GM18505 (cell line): Measurements from ENCODE around the gene STK32C.

Source experiments
- ATAC-seq: cut with Tn5 transposase; IDR thresholded peaks from one replicate; pipeline ENCODE4 v1.9.1; 2021; ENCODE audit not compliant: unreplicated experiment
- POLR2A ChIP-seq: IDR thresholded peaks from 4 replicates; pipeline ENCODE4 v1.6.1; 2011; ENCODE audit warnings: borderline replicate concordance; ENCODE audit not compliant: insufficient read depth, insufficient read length; ENCODE audit errors: extremely low read depth

STK32C gene

DNA sequence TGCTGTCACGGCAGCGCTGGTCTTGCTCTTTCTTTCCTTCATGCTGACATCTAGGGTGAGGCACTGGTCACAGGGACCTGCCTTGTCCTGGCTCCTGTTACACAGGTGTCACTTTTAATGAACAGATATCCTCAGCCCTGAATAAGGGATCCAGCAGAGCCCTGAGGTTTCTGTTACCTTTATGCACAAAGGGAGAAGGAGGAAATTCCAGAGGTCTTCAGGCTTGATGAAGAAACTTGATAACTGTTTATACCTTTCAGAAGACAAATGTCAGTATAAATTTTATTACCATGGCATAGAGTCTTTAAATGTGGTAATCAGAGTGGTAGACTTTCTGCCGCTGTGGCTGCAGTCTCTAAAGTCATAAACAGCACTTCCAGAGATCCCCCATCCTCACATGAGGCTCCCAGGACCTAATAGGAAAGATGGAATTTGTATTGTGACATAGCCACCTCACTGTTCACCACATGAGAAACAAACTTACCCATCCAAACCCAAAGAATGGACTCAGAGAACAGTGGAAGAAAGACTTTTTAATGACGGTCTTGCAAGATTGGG lies 27.0 kb upstream of the STK32C start:
- no peak for ATAC-seq
- no peak for TF ChIP-seq POLR2A

DNA sequence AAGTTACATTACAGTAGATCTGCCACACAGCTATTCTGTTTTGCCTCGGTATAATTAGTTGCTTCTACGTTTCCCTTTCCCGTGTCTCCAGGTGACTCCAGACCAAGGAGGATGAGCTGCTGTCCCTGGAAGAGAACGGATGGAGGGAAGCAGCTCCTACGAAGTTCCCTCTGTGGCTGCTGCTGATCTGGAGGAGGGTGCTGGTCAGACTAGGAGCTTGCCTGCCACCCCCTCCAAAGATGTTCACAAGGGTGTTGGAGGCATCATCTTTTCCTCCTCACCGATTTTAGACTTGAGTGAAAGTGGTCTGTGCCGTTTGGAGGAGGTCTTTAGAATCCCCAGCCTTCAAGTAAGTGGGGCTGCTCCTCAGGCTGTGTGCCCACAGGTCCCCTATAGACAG lies 25.6 kb upstream of the STK32C start:
- TF ChIP-seq POLR2A = no peak
- no peak for ATAC-seq

DNA sequence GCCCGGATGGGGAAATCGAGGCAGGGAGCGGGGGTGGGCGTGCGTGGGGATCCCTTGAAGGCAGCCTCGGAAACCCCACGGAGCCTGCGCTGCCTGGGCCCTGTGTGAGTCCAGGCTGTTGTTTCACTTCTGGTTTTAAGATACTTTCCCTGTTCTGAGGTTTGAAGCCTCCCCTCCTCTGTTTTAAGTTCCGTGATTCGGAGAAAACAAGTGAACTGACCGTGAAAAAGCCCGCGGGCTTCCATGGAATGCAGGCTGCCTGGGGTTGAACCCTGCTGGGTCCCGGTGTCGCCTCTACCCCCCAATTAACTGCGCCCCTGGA lies 24.6 kb upstream of the STK32C start:
- TF ChIP-seq POLR2A = peak; percentile 52
- ATAC-seq = peak; percentile 38

DNA sequence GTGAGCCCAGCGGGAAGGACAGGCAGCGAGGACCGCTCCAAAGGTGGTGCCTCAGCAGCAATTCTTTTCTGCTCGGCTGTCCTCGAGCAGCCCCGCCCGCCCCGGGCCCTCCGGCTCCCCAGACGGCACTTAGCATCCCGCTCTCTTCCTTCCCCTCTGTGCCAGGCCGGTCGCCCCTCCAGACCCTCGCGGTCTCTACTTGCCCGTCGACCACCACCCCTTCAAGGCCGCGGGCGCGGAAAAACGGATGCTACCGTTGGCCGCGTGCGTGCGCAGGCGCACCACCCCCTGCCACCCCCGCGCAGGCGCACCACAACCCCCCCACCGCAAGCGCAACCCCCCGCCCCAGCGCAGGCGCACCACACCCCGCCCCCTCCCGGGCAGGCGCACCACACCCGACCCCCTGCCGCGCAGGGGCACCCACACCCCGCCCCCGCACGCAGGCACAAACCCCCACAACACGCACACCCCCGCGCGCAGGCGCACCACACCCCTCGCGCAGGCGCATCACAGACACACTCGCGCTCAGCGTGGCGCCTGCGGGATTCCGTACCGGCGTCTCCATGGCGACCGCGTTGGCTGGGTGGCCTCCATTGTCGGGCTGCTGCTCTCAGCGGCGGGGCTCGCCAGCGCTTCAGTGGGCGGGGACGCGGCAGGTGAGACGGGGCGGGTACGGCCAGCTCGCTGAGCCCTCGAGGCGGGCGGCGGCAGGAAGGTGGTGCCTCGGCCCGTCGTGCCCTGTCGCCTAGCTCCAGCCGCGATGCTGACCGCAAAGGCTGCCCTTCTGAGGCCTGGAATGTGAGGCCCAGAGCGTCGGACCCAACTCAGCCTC lies 24.1 kb upstream of the STK32C start, which contains the start of gene LRRC27:
LRRC27 (plus strand) TSS at position 593 of the 832 bp plus-strand sequence. CDS start 1,332 bp downstream, outside the sequence.
- TF ChIP-seq POLR2A = peak; percentile 65
- ATAC-seq = peak; percentile 62

DNA sequence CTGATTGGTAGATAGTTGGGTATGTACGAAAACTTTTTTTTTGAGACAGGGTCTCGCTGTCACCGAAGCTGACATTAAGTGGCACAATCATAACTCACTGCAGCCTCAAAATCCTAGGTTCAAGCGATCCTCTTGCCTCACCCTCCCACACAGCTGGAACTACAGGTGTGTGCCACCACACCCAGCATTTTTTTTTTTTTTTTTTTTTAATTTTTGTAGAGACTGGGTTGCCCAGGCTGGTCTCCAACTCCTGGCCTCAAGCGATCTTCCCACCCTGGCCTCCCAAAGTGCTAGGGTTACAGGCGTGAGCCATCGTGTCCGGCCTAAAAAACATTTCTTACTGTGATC lies 22.7 kb upstream of the STK32C start:
- no peak for TF ChIP-seq POLR2A
- no peak for ATAC-seq

DNA sequence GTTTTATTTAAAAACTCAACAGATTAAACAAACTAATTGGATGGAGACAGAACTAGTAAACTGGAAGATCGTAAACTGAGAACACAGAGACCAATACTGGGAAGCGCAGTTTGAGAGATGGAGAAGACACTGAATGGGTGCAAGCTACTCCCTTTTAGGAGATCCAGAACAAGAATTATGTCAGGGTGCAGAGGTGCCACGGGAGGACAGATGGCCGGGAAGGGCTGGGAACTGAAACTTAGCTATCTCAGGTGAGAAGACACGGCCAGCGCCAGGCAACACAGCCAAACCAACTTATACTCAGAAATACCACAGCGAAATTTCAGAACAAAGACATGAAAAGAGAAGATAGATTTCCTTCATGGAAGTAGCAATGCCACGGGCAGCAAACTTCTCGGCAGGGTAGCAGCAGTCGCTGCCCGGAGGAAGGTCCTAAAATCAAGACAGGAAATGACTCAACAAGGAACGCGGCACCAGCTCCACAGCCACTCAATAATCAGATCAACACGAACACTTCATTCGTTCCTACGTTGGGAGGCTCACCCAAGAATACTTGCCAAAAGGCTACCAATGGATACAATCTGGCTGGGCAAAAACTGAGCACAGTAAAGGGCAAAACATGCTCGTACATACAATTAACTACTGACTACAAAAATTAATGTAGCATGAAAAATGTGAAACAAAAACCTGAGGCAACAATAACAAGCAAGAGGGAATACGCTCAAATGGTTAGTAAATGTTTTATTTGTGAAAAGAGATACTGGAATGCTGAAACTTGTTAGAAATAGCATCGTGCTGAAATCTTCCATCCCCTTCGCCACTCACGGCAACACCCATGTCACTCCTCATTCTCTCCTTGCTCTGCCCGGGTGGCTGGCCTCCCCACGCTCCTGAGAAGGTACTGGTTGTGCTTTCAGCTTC lies 22.1 kb upstream of the STK32C start:
- no peak for ATAC-seq

DNA sequence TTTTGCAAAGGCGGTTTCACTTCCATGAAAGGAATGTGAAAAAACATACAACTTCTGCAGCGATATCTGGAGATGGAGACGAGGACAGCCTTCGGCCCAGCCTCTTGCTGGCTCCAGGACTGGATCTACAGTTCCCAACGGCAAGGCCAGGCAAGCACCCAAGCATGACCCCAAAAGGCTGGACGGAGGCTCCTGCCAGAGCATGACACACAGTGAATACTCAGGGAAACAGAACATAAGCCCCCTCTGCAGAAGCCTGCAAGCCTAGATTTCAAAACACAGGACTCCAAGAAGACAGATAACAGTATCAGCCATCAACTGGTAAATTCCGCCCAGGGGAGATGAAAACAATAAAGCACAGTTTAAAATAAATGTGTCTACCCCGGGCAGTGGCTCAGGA lies 21.0 kb upstream of the STK32C start:
- TF ChIP-seq POLR2A = no peak
- ATAC-seq = no peak

More for the DNA sequence above, 22.1 kb upstream of the STK32C start:
- no peak for TF ChIP-seq POLR2A

DNA sequence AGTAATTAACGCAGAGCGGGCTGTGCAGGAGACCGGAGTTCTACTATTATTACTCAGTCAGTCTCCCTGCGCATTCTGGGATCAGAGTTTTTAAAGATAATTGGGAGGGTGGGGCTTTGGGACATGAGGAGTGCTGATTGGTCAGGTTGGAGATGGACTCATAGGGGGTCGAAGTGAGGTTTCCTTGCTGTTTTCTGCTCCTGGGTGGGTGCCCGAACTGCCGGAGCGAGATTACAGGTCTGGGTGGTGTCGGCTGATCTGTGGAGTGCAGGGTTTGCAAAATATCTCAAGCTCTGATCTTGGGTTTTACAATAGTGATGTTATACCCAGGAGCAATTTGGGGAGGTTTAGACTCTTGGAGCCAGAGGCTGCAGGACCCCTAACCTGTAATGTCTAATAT lies 20.4 kb upstream of the STK32C start:
- no peak for TF ChIP-seq POLR2A
- no peak for ATAC-seq

DNA sequence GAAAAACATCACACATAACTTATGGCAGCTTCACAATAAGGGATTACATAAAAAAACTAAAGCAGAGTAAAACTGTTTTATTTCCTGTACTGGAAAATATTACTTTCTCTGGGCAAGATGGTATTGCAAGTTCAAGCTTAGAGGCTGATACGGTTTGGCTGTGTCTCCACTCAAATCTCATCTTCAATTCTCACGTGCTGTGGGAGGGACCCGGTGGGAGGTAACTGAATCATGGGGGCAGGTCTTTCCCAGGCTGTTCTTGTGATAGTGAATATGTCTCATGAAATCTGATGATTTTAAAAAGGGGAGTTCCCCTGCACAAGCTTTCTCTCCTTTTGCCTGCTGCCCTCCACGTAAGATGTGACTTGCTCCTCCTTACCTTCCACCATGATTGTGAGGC lies 19.2 kb upstream of the STK32C start:
- TF ChIP-seq POLR2A = no peak
- ATAC-seq = no peak

DNA sequence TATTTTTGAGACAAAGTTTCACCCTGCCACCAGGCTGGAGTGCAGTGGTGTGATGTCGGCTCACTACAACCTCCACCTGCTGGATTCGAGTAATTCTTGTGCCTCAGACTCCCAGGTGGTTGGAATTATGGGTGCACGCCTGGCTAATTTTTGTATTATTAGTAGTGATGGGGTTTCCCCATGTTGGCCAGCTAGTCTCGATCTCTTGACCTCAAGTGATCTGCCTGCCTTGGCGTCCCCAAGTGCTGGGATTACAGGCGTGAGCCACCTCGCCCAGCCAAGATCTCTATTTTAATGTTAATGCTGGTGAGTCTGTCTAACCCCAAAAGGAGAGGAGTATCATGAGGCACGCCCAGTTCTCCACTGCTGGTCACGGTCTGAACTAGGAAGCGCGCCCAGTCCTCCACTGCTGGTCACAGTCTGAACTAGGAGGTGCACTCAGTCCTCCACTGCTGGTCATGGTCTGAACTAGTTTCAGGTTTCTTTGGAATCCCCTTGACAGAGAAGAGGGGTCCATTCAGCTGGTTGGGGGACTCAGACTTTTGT lies 18.7 kb upstream of the STK32C start:
- ATAC-seq = no peak
- TF ChIP-seq POLR2A = no peak

DNA sequence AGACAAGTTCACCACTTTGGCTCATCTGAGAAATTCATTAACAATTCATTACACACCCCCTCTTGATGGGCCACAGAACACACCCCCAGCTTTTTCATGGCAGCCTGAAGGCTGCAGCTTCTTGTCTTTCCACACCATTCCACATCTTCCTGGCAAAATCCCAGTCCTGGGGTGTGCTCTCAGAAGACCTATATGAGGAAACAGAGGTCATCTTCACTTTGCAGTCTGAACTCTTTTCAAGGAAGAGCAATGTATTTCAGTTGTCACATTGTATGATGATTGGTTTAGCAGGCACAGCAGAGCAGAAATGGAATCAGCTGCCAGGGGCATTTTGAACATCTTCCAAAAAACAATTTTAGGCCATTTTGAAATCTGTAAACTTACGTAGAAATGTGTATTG lies 16.4 kb upstream of the STK32C start:
- ATAC-seq = no peak
- no peak for TF ChIP-seq POLR2A

DNA sequence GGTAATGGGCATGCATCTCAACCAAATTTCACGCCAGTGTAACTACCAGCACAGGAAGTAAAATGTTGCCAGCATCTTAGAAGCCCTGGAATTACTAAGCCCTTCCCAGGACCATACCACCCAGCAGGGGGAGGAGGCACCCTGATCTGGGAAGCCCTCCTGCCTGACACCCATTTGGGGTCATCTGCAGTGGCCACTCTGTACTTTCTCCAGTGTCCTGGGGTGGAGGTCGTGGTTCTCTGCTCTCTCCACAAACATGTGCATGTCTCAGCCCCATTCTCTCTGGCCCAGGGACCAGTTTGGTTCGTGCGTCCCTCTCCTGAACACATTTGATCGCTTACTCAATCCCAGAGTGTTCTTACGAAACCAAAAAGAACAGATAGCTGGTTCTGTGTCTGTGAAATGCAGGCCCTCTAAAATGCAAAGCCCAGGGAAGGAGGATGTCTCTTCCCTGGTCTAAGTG lies 14.9 kb upstream of the STK32C start:
- TF ChIP-seq POLR2A = no peak
- no peak for ATAC-seq

DNA sequence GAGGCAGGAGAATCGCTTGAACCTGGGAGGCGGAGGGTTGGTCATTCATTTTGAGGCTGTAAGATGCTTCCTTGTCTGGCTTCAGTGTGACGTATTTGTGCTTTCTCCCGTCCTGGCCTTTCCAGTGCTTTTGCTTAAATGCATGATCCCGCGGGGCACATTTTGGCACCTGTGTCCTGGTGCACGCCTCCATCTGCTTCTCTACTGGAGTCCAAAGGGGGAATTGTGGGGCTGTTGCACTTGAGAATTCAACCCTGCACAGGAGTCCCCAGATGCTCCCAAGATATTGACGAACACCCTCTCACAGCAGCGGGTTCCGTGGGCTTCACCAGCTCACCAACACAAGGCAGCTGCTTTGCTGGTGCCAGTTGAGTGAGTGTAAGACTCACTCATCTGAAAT lies 14.0 kb upstream of the STK32C start:
- no peak for TF ChIP-seq POLR2A
- ATAC-seq = no peak

DNA sequence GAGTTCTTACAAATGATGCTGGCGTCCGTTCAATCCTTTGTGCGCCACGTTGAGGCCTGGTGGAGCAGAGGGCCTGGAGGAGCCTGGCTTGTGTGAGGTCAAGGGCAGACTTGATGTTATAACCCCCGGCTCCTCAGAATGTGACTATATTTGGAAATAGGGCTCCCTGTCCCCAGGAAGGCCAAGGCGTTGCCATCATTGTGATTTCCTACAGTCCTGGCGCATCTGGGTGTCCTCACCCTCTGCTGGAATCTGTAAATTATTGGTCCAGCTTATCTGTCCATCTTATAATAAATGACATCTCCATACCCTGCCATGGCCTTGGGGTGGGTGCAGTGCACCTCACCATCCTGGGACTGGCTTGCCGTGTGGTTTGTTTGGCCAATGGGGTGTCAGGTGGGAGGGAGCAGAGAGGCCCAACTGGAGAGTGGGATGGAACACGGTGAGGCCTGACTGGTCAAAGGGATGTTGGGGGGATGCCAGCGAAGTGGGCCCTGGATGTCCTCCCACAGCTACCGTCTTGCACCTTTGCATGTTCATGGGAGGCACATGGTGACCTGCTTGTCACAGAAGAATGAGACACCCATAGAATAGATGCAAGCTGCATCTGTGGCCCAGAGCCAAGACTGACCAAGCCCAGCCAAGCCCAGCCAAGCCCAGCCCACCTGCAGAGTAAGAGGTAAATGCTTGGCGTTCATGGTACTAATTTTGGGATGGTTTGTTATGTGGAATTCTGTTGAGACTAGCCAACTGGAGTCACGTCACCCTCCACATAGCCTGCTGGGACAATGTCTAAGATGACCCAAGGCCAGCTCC lies 13.1 kb upstream of the STK32C start:
- peak; percentile 4 for ATAC-seq
- no peak for TF ChIP-seq POLR2A
